NB4 (cell line): ENCODE data around the gene CASZ1.

Source experiments
- CTCF ChIP-seq: IDR thresholded peaks from one replicate; pipeline ENCODE4 v1.5.1; 2012; ENCODE audit warnings: low read depth, low read length
- POLR2A ChIP-seq: IDR thresholded peaks from 2 replicates; pipeline ENCODE4 v1.6.1; 2011; ENCODE audit warnings: mild to moderate bottlenecking; ENCODE audit not compliant: insufficient read length; ENCODE audit errors: extremely low read depth

GRCh38 chr1:10765734-10766478, 30.5 kb downstream of the CASZ1 start:
- no peak for TF ChIP-seq CTCF
- no peak for TF ChIP-seq POLR2A
